GM18907 (cell line): ENCODE data around the gene MYOG.

ENCODE experiments used
- ATAC-seq: cut with Tn5 transposase; IDR thresholded peaks from one replicate; pipeline ENCODE4 v1.9.1; 2021; ENCODE audit warnings: mild to moderate bottlenecking, moderate library complexity; ENCODE audit not compliant: unreplicated experiment

Gene MYOG

DNA sequence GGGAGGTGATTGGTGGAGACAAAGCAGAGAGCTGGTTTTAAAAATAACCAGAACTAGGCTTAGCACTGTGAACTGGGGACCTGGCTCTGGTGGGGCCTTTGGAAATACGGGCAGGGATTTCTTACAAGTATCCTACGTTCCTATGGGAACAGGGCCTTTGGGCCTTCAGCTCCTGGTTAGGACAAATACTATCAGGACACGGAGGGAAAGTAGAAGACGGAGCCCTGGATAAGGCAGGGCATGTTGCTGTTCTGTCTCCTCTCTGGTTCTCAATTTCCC, 5.3 kb upstream of the MYOG start:
- ATAC-seq, result no peak

DNA sequence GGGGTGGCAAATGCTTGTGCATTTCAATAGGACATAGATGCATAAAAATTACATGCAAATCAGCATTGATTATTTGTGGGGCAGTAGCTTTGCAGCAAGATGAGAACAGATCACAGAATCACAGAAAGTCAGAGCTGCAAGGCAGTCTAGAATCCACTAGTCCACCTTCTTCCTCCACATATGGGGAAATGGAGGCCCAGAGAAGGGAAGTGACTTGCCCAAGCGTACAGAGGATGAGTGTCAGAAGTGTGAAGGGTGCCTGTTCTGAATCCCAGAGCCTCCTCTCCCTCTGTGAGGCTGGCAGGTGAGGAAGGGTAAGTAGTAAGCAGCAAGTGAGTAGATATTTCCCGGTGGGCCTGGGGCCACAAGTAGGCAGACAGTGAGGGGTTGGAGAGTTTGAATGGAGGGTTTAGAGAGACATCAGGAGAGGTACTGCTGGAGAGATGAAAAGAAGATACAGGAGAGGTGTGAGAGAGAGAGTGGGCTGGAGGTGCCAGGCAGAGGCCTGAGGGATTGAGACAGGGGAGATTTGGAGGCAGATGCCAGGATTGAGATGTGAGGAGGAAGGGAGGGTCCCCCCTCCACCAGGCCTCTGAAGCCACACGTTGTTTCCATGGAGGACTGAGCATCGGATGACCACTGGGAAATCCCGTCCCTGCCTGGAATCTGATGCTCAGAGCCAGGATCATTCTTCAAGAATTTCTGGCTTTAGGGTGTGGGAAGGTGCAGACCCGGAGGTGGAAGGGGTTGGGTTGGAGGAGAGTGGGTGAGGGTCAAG, 4.8 kb upstream of the MYOG start:
- no peak for ATAC-seq

DNA sequence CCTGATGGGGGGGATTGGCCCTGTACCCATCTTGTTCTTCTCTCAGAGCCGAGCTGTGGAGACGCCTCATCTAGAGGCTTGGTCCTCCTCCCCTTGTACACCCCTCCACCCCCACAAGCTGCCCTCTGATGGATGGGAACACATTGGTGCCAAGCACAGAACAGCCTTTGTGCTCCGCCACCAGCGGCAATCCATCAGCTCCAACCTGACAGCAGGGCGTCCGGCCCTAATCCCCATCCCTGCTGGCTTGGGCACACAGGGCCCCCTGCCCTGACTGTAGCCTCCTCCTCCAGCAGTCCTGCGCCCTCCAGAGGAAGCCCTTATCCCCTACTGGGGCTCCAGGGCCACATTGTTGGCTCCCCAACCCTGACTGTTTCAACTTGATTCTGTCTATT, 3.8 kb upstream of the MYOG start:
- ATAC-seq, result no peak

DNA sequence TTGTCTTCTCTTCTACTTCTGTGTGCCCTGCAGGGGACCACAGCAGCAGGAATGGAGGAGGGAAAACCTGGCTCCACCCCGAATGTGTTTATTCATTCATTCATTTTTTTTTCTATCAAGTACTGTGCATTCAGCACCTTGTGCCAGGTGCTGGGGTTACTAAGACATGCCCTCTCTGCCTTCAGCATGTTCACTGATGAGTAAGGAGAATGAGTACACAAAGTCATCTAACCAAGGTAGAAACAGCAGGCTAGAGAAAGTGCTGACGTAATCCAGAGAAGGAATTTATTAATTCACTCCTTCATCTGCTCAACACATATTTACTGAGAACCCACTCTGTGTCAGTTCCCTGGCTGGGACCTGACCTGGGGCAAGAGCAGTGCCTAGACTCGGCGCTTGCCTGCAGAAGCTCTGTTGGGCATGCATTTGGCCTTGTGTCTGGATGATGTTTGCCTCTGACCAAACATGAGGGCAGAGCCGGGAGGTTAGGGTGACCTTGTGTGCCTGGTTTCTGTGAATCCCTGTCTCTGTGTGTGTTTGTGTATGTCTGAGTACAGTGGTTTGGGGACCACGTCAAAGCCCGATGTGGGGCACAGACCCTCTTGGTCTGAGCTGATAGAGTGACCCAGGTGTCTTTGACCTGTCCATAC, 3.3 kb upstream of the MYOG start:
- no peak for ATAC-seq

DNA sequence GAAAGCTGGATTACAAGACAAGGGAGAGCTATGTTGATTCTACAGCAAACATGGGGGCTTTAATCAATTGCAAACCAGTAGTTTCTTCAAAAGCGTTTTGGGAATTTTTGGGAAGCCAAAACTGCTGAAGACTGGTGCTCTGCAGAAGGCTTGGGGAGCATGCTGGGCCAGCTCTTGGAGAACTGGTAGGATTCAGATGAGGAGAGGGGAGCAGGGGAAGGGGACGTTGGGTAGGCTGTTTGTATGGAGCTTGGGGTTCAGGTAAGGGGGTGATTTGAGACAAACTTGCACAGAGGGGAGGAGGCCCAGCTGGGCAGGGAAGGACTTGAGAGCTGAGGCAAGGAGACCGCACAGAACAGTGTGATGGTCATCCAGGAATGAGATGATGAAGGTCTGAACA, 2.6 kb upstream of the MYOG start:
- ATAC-seq, result no peak

DNA sequence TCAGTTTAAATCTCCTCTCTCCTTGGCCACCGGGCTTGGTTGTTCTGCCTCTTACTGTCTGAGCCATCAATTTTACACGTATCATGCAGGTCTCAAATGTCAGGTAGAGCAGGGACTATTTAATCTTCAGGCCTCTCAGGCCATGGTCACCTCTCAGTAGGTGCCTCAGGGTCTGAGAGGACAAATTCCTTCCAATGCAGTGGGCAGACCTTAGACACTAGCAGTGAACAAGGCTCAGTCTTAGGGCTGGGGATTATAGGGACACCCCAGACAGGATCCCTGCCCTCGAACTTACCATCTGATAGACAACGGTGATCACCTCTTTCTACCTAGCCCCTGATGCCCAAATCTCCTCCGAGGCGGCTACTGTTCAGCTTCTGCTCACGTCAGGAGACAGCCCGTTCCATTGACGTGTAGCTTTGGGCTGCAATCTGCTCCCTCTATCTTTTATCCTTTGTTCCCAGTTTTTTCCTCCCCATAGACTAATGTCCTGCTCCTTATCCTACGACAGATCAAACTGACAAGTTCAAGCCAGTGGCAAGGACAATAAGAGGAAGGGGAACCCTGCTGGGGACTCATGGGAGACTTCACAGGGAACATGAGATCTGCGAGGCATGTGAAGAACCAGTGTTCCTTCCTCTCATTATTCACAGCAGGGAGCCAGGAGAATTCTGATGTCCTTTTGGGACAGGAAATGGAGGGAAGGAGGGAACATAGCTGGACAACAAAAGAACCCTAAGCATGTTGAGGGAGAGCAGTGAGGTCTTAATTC, 1.4 kb upstream of the MYOG start:
- no peak for ATAC-seq

DNA sequence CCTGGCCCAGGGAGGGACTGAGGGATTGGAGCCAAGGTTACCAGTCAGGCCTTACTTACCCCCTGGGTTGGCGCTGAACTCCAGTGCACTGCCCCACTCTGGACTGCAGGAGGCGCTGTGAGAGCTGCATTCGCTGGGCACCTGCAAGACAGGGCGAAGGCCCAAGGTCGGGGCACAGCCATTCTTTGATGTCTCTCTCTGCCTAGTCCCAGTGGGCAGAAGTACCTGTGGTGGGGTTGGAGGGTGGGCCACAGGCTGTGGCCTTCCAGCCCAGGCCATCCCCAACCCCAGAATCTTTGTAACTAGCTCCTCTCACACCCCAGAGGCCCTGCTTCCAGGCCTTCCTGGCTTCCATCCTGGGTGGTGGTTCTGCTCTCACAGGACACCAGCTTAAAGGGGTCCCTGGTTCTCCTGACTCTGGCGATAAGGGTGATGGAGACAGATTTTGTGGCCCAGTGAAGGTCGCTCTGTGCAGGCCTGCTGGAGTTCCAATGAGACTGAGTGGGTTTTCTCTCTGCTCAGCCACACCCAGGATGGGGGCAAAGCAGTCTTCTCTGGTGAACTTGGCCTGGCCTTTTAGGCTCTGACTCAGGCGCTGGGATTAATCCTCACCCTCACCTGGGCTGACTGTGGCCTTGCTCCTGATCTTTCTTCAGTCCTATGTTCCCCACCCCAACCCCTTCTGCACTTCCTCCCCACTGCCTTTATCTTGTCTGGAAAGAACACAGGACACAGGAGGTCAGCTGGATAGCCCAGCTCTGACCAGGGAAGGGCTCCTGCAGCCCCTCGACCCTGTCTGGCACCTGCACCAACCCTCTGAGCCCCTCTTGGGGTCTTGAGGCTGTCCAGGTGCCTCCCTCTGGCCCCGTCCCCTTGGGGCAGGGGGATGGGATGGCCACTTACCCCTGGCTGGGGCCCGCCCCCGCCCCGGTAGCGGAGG, 954 bp downstream of the MYOG start:
- no peak for ATAC-seq

DNA sequence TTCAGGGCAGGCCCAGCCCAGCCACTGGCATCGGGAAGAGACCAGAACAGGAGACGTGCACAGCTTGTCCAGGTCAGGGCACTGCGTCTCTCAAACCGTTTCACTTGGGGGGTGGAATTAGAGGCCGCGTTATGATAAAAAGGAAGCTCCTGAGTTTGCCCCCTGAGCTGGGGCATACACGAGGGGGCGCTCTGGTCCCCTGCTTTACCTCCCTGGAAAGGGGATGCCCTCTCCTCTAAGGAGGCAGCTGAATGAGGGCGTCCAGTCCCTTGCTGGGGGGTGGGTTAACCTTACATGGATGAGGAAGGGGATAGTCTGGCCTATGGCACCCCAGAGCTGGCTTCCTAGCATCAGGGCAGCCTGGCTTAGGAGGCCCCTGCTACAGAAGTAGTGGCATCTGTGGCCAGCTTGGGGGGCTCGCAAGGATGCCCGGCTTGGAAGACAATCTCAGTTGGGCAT, 2.3 kb downstream of the MYOG start:
- ATAC-seq, result no peak

DNA sequence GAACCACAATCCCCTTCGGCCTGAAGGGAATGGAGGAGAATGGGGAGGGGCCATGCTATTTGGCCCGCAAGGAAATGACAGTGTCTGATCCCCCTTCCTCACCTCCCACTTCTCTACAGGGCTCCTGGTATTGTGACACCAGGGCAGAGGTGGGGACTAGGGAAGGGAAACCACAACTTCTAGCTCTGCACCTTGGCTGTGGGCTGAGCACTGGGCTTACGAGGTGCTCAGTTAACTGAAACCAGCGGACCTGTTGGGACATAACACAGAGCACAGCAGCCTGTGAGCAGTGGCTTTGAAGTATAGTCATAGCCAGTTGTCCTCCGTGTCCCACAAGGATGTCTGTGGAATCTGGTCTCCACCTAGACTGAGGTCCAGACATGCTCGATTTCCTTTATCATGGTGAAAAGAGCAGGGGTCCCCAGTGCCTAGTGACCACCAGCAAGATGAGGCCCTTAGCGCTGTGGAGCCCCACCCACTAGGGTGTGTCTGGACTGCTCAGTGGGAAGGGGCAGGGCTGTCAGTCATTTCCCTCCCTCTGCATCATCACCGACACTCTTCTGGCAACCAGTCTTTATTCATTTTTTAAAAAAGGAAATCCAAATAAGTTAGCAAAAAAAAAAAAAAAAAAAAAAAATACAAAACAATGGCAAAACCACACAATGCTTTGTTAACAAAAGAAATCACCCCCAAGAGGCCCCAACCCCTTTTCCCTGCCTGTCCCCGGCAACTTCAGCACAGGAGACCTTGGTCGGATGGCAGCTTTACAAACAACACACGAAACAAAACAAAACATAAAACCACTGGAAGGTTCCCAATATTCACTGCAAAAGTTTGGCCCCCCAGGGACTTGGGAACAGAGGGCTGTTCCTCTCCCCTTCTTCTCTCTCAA, 3.0 kb downstream of the MYOG start:
- ATAC-seq, result no peak

DNA sequence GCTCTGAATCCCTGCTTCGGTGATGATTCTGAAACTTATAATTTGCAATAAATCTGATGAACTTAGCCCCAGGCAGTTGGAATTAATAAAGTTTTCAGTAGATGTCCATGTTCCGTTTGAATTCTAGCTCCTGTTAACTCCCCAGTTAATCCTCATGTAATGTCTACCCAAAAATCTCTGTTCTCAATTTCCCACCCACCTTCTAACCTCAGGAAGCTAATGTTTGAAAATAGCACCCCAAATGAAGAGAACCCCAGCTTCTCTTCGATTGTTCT, 3.6 kb downstream of the MYOG start:
- no peak for ATAC-seq

DNA sequence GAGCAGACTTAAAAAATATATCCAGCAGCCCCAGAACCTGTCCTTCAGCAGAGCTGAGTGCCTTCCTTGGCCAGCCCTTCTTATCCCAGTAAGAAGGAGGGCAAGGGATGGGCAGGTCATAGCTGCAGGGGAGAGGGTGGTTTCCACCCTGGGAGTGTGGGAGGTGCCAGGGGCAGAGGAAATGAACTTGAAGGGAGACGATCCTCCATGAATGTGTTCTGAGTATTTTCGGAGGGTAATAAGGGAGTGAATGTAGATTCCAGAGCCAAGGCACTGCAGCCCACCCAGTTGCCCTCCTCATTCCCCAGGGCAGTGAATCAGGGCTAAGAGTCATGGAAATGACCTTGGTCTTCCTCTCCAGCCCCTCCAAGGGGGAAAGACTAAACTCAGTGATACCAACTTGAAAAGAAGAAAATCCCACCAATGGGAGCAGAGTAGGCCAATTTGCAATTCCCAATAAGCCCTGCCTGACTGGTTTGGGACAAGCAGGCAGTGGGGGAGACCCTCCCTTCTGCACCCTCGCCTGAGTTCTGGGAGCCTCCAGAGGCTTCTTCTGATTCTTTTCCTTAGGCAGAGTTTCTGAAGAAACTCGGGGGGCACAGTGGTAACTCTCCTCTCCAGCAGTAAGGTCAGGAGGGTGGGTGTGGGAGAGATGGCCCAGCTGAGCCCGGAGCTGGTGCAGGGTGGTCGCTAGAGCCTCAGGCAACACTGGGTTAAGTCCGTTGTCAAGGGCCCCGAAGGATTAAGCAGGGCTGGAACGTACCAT, 4.2 kb downstream of the MYOG start:
- ATAC-seq, result no peak

DNA sequence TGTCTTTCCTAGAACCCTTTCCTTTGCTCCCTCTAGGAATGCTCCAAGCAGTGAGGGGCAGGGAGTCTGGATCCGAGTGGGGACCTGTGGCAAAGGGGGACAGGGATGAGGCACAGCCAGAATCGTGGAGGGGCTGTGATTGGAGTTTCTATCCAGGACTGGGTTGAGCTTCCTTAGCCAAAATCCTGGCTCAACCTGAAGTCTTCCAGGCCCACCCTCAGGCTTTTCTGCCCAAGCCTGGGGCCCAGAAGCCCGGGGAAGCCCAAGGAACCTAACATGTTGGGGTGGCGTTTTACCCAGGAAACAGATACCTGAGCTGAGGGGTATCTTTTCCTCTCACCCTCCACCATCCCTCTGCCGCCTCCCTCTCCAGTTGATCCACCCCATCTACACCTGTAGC, 5.4 kb downstream of the MYOG start:
- ATAC-seq, result no peak

DNA sequence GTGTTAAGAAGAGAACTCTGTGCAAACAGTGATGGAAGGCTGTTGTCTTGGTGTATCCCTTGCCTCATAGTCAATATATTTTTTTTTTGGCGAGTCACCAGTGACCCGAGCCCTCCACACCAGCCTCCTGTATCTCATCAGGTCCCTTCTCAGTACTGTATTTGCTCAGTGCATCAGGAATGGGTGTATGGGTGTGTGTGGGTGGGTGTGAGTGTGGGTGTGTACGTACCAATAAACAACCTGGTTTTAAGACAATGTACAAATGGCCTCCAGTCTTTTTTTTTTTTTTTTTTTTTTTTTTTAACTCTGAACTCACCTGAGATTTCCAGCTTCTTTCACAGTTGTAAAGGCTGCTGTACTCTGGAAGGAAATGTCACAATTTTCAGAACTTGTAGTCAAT, 7.3 kb downstream of the MYOG start:
- no peak for ATAC-seq

DNA sequence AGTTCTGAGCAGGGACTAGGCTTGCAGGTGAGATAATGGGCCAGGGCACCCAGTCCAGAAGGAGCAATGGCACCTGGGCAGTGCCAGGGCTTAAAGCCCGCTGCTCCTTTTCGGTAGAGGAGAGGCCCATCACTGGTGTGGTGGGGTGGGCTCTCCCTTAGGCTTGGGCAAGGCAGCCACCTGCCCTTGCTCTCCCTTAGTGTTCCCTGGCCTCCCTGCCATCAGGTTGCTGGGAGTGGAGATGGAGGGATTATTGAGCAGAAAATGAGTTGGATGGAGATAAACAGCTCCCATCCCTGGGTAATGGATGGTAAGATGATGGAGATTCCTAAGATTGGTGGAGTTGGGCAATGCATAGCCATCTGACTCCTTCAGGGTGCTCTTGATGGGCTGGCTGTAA, 7.9 kb downstream of the MYOG start:
- ATAC-seq, result no peak

DNA sequence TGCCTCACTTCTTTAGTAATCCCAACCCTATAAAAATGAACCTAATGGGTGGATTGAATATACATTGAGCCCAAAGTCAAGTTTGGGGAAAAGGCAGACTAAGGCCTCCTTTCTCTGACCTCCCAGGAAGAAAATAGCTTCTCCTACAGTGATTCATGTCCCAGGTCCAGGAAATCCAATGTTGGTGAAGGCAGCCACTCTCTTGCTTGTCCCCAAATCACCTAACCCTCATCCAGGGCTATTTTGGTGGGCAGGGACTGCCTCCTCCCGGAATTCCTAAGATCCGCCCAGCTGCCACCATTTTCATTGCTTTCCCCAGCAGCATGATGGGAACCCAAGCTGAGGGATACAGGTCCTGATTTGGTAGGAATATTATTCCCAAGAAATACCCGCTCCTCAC, 8.4 kb downstream of the MYOG start:
- ATAC-seq, result no peak

DNA sequence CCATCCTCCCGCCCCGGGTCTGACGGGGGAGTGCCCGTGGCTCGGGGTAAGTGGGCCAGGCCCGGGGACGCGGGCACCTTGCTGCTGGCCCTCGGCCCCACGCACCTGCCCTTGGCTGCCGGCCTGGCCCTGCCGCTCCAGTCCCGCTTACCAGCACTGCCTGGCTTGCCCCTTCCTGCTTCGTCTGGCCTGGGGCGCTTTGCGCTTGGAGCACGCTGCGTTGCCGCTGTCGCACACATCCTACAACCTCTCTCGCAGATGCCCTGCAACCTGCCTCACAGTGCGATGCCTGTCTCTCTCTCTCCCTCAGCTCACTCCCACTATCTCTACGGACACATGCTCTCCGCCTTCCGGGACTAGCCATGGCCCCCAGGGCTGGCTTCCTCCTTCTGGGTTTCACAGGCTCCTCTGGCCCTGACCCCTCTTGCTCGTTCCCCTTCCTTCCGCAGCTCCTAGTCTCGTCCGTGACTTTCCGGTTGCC, 9.7 kb downstream of the MYOG start:
- ATAC-seq, result no peak

DNA sequence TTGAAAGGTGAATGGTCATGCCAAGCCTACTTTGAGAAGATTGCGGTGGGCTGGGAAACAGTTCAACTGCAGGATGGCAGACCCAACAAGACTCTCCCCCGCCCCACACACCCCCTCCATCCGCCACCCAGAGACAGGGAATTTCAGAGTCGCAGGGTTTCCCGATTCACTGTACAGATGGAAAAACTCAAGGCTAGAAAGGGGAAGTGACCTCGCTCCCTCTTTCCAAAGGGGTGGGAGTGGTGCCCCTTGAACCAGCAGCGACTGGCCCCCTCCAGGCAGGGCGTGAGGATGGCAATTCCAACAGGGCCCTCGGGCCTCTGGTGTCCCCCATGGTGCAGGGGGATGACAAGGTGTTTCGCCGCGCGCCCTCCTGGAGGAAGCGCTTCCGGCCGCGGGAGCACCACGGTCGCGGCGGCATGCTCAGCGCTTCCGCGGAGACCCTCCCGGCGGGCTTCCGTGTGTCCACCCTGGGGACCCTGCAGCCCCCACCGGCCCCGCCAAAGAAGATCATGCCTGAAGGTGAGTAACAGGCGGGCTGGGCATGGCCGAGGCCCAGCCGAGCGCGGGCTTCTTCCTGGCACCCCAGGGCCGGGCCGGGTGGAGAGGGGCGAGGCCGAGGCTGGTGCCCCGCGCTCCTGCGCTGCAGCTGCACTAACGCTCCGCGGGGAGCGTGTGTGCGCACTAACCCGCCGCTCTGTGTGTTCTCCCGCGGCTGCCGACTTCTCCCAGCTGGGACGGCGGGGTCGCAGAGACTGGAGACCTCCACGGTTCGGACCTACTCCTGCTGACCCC, 10.4 kb downstream of the MYOG start:
- ATAC-seq, result no peak

DNA sequence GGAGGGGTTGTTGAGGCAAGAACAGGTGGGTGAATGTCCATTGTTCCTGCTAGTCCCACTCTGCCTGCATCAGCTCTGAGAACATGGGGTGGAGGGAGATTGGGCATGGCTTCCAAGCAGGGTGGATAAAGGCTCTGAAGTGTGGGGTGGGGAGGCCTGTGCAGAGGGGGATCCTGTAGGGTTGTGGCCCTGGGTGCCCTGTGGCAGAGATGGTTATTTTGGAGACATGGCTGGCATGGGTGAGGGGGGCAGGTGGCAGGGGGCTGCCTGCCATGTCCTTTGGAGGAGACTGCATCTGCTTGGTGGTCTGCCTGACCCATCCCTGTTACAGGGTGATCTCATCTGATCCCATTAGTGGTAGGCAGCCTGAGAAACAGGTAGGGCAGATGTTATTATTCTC, 11.2 kb downstream of the MYOG start:
- no peak for ATAC-seq

DNA sequence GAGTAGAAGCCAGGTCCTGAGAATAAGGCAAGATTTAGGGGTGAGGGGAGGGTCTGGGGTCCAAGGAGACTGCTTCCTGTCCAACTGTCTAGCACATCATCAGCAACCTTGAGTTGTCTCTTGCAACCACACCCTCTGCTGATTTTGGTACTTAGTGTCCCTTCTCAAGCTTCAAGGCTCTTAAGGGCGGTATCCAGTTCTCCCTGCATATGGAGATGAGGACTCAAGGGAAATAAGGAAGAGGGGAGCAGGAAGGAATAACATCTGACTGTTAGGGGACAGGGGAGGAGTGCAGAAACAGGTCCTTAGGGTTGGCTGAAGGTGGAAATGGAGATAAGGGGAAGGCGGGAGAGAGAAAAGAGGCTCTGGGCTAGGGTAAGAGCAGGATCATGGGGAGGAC, 12.3 kb downstream of the MYOG start:
- ATAC-seq, result no peak
